ENCODE results near the gene TNS4.
A peak's percentile ranks its signal among the peaks of the same experiment; 100 is the strongest.
"Not testable (repeated sequence)": the region's sequence is repeated elsewhere in the genome, so short reads cannot be mapped to it uniquely, and the experiment has no call there.

The TNS4 gene, protein sequence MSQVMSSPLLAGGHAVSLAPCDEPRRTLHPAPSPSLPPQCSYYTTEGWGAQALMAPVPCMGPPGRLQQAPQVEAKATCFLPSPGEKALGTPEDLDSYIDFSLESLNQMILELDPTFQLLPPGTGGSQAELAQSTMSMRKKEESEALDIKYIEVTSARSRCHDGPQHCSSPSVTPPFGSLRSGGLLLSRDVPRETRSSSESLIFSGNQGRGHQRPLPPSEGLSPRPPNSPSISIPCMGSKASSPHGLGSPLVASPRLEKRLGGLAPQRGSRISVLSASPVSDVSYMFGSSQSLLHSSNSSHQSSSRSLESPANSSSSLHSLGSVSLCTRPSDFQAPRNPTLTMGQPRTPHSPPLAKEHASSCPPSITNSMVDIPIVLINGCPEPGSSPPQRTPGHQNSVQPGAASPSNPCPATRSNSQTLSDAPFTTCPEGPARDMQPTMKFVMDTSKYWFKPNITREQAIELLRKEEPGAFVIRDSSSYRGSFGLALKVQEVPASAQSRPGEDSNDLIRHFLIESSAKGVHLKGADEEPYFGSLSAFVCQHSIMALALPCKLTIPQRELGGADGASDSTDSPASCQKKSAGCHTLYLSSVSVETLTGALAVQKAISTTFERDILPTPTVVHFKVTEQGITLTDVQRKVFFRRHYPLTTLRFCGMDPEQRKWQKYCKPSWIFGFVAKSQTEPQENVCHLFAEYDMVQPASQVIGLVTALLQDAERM

DNA sequence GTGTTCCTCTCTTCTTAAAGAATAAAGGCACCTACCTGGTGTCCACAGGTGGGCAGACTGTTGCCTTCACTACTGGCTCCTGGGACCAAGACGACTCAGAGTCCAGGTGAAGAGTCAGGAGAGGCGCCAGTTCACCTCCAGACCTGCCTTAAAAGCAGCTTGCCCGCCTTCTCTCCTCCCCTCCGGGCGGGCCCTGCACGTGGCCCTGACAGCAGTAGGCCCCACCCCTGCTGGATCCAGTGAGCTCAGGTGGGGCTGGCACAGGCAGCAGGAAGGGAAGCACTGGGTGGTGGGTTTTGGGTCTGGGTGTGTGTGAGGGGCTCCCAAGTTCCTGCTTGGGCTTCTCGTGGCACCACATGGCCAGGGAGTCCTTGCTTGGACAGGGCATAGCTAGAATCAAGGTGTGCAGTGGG lies at the start of gene TNS4:
TNS4 (minus strand) TSS at position 125 of the 413 bp plus-strand sequence. CDS start 5,198 bp downstream, outside the sequence.
- no peak for DNase-seq

DNA sequence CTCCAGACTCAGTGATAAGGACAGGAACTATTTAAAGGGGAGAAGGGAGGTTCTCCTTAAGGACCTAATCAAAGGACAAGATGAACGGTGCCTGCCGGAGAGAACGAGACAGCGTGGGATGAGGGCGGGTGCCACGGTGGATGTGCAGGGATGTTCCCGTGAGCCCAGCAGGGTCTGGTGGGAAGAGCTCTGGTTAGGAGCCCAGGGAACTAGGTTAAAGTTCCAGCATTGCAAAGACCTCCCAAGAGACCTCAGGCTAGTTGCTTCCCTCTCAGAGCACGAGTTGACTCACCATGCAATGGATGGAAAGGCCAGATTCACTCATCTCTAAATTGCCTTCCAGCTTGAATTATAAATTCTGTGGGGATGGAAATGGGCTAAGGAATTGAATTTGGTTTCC lies 49.2 kb upstream of the TNS4 start:
- DNase-seq = no peak

DNA sequence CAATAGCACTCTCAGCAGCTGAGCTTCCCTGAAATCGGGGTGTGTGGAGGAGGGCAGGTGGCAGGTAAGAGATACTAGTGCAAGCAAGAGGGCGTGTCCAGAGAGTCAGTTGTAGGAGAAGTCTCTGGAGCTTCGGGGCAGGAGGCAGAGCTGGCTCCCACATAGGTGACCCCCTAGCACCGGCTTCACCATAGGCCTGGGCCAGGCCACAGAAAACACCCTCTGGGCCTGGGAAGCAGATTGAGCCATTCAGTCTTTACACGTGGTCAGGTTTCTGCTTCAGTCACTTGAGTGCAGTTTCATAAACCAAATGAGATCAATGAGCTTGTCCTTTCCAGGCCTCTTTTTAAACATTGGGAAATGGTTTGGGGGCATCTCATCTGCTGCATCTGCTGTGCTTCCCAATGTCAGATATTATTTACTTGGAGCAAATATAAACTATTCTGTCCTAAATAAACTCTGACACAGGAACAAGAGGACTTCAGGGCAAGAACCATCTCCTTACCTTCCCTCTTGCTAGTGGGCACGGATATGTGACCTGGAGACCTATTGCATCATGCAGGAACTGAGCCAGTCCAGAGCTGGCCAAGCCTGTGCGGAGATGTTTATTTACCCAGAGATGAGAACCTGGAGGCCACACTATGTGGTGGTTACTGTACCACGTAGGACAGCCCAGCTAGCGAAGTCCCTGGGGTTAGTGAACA lies 47.7 kb upstream of the TNS4 start:
- DNase-seq = no peak

DNA sequence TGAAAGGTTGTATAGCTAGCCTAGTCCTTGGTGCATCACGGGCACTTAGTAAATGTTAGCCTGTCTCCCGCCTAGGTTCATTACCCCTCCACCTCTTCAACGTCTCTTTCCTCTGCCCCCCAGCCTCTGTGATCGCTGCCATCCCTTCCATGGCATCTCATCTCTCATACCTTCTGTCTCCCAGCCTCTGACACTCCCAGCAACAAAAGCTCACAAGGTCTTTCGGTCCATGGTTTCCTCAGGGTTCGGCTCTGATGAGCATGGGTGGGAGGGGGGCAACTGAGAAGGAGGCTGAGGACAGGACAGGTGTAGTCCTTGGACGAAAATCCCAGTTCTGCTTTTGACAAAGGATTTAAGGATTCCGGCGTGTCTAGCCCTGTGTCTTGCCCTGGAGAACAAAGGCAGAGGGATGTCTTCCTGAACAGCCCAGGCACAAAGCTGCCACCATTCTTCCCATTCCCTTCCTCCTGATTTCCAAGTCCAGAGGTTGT lies 47.1 kb upstream of the TNS4 start:
- DNase-seq = no peak

DNA sequence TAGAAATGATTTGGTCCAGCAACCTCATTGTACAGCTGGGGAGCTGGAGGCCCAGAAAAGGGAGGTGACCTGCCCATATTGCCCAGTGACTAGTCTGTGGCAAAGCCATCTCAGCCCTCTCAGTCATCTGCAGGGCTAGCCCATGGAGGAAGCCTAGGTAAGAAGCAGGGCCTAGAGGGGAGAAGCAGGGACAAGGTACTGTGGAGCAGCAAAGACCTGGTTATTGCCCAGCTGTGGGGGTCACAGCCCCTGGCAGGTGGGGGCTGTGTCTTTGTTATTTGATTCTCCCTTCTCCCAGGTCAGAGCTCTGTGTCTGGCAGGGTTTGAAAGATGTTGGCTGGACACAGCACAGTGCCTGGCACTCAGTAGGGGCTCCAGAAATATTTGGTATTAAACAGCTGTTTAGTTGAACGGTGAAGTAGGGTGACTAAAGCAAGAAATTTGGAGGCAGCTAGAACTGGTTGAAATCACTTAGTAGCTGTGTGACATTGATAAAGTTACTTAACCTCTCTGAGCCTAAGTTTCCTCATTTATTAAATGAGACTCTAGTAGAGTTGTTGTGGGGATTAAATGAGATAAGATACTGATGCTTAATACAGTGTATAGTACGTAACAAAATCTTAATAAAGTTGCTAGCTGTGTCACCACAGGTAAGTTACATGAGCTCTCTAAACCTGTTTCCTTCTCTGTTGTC lies 46.5 kb upstream of the TNS4 start:
- no peak for DNase-seq

DNA sequence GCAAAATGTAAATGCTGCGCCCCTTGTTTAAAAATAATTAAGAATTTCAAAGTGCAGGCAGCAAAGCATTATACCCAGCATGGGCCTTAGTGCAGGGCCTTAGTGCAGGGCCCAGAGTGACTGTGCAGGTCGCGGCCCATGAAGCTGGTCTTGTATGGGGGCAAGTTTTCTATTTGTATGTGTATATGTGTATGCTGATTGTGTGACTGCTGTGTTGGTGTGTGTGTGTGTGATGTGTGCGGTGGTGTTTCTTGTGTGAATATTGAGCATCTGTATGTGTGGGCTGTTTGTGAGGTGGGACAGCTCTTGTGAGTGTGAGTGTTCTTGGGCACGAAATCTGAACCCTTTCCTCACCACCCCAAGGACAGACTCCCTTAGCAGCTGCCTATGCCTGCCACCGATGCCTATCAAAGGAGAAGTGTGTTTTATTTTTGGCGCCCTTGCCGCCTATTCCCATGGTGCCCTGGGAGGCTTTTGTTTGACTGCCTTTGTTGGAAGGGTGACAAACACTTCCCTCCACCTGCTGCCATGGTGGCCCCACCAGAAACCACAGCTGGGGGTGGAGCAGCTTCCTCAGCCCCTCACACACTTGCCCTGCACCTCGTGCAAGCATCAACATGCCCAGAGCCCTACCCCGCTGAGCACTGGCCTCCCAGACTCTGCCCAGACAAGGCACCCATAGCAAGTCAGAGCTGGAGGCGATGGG lies 45.8 kb upstream of the TNS4 start:
- no peak for DNase-seq

DNA sequence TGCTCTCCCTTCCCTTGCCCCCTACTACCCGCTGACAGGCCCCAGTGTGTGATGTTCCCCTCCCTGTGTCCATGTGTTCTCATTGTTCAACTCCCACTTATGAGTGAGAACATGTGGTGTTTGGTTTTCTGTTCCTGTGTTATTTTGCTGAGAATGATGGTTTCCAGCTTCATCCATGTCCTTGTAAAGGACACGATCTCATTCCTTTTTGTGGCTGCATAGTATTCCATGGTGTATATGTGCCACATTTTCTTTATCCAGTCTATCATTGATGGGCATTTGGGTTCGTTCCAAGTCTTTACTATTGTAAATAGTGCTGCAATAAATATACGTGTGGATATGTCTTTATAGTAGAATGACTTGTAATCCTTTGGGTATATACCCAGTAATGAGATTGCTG lies 45.1 kb upstream of the TNS4 start:
- DNase-seq = not testable (repeated sequence)

DNA sequence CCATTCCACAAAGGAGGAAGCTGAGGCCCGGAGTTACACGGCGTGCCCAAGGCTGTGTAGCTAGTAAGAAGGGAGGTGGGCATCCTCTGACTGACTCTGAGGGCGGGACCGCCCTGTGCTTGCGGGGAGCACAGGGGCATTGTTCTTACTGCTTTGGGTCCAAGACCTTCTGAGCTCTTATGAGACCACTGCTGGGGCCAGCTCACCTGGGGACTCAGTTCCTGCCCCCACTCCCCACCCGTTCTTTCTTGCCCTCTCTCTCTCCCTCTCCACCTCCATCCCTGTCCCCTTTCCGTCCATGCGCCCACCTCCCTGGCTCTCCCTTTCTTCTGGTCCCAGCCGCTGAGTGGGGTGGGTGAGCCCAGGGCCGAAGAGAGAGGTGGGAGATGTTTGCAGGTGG lies 44.2 kb upstream of the TNS4 start:
- DNase-seq = no peak

DNA sequence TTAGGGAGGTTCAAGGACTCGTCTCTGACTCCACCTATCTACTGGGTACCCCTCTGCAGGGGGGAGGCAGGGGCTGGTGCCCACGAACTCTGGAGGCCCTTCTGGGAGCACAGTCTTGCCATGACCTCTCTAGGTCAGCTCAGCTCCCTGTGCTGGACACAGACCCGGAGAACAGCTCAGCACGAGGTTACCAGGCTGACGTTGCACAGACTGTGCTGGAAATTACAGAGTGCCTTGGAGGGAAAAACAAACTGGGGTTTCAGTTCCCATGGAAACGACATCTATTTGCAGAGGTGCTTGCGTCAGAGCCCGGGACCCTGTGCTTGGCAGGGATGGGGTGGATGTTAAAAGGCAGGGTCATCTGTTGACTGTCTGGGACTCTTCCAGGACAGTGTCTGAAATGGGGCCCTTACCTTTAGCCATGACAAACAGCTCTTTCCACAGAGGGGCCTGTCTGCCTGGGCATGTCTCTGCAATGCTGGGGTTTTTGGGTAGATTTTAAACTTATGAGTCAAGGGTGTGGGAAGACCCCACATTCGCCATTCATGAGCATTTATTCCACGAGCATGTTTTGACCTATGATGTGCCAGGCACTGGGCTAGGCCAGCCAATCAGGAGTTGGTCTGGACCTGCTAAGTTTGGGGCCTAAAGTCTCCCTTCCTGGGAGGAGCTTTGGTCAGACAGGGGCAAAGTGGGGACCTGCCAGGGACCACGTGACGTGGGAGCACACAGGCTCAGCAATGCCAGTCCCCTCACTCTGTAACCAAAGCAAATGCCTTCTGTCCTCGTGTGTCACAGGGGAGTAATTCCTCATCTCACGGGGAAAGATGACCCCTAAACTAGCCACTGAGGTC lies 41.4 kb upstream of the TNS4 start:
- peak; percentile 70 for DNase-seq

DNA sequence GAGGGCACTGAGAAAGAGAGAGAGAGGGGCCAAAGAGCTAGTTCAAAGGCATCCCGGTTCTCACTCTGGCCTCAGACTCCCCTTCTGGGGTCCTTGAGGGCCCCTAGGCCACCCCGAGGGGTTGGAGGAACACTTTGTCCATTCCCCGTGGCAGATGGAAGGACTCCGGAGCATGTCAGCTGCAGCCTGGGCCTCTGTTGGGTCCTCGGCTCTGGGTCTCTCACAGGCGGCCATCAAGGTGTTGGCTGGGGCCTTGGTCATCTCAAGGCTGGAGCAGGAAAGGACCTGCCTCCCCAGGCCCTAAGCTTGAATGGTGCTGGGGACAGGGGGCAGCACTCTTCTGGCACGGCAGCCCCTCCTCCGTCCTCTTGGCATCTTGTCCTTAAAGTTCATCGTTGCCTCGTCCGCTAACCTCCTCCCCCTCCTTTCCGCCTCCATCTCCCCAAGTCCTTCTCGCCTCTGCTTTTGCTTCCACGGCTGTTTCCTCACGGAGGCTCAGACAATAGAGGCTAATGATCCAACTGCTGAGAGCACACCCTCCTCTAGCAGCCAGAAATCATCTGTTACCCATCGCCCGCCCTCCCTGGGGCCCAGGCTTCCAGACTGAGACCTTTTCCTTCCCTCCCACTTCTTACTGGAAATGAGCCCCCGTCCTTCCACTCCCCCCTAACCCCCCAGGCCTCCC lies 40.6 kb upstream of the TNS4 start:
- peak; percentile 74 for DNase-seq

DNA sequence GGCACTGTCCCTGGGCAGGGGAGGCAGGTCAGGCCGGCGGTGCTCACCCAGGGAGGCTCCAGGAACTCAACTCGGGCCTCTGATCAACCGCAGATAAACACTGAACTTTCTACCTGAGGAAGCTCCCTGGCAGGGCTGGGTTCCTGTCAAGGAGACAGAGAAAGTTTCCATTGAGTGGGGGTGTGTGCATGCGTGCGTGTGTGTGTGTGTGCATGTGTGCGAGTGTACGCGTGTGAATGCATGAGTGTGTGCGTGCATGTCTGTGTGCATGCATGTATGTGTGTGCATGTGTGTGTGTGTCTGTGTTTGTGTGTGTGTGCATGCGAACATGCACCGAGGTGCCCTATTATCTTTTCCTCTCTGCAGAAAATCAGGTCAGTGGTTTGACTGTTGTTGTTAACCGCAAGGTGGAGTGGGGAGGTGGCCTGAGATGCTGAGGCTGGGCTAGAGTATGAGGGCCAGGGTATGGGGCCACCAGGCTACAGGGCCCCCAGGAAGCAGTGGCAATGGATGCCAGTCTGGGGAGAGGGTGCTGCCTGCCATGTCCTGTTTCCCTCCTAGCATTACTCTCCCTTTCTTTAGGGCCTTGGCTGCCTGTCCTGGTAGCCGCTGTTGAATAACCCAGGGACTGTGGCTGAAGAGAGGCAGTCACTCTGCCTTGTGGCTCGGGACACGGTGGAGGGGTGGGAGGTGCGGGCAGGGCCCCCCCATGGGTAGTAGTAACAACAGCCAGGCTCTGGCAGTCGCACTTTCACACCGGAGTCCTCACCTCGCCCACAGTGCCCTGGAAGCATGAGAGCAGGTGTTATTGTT lies 39.8 kb upstream of the TNS4 start:
- DNase-seq = no peak

DNA sequence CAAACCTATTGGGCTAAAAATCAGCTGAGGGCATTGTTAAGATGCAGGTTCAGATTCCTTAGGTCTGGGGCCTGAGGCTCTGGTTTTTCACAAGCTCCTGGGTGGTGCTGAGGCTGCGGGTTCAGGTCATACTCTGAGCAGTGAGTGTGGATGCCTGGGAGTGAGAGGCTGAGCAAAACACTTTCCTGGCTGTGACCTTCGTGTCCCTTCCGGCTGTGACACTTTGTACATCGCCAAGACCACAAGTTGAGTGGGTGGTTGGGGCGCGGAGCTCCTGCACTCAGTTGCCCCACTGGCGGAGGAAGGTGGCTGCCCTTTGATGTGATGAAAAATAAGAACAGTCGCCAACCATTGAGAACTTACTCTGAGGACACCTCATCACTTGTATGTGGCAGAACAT lies 39.0 kb upstream of the TNS4 start:
- DNase-seq = no peak

DNA sequence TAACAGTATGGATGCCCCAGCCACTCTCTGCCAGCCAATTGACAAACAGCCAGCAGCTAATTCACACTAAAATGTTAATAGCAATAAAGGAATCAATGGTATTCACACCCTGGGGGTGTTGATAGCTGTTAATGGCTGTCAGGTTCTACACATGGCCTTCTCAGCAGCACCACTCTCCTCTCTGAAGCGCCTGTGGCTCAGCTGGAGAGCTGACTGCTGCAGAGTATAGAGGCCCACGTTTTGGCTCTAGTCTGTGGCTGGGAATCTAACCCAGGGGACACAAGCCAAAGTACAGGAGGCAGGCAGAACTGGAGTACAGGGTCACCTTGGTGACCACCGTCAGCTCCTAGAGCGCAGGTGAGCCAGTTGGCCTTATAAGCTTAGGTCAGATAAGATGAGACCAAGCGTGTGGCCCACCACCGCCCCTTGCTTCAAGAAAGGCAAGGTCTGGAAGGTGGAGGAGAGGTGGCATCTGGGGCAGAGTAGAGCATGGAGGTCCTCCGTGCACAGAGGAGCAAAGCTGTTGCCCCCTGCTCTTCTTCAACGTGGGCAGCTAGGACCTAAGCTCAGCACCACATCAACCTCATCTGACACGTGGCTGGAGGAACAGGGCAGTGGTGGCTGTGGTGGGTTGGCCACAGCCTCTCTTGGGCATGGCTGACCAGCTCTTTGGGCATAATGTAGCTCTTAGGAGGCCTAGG lies 38.4 kb upstream of the TNS4 start:
- no peak for DNase-seq

DNA sequence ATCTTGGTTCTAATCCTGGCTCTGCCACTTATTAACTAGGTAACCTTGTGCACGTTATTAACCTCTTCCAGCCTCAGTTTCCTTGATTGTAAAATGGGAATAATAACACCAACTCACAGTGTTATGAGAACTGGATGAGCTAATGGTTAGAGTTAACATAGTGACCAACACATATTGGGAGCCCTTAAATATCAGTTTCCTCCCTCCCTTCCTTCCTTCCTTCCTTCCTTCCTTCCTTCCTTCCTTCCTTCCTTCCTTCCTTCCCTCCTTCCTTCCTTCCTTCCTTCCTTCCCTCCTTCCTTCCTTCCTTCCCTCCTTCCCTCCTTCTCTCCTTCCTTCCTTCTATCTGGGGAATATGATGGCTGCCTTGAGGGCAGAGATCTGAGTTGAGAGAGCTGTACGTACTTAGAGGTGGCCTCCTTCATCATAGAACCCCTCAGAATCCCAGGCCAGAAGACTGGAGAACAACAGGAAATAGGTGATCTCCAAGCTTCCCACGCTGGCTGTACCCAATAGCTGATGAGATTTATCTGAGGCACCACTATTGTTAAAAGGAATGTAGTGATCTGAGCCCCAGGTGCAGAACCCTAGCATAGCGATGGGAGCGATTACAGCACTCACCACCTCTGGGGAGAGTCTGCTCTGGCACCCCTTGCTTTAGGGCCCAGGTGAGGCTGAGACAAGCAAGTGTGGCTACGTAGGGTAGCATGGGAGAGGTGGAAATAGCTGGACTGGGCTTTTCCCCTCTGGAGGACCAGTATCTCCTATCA lies 37.7 kb upstream of the TNS4 start:
- DNase-seq = no peak

DNA sequence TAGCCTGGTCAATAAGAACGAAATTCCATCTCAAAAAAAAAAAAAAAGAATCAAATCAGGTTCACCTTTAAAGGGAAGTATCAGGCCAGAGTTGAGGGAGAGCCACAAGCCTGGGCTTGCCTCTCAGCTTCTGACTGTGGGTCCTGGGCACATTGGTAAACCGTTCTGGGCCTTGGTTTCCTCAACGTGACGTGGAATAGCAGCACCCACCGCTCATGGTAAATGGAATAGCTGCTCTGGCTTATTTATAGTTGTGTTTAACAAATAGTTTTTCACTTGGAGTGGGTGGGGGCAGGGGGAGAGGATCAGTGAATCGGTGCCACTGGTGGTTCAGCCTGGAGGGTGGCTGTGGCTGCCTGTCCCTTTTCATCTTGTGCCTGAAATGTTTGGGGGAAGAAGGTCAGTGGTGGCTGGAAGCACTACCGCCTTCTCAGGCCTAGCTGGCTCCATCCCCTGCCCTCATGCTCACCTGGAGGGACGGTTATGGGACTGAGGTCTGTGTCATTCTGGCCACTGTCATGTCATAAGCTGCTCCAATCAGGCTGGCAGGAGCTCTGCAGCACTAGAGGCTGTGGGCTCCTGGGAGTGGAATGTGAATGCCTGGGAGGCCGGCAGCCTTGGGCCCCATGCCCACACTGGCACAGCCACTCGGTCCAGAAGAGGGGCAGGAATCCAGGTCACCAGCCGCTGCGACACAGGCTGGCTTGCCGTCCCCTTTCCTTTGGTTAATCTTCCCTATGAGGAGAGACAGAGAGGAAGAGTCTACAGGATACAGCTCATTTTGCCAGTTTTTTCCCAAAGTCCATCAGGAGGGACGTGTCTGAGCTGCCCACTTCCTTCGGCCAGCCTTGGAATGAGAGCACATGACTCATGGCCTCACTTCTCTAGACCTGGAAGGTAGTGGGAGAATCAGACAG lies 36.9 kb upstream of the TNS4 start:
- no peak for DNase-seq

DNA sequence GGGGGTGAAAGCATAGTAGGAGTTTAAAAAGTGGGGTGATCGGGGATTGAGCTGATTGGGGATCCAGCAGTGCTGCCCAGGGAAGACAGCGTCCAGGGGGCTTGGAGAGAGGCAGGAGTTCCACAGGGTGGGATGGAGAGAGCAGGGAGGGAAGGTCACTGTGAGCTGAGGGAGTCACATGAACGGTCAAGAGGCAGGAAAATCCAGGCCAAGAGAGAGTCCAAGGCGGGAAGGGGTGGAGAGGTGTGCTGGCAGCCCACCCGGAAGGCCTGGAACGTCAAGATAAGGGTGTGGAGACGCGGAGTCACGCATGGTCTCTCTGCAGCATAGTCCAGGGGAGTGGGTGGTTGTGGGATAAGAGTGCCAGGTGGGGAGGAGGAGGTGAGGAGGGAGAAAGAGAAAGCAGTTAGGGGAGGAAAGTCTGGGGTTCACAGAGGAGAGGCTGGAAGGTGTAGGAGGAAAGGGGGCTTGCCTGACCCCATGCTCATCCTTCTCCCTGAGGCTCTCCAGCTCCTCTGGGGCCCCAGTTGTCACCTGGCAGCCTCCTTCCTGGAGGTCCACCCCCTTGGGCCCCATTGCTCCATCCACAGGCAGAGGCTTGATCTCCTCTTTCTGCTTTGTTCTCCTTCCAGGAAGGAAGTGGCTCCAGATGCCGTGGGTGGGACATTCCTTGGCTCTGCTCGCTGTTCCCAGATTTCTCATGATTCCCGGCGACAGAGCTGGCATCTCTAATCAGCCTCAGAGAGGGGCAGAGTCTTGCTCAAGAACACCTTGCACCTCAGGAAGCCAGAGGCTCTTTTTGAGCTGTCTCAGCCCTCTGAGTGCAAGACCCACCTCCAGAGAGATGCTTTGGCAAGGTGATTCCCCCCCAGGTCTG lies 35.1 kb upstream of the TNS4 start:
- no peak for DNase-seq

All from NCI-H2227 treated with DMSO at 0.1 percent for 48 hours (cell line).